GM06990 (cell line): ENCODE measurements around the gene SUGP1.

Experiments used
- DNase-seq: peaks from one replicate; pipeline ENCODE4 v3.0.0-alpha.2; 2011; ENCODE audit not compliant: insufficient read length; ENCODE audit errors: extremely low read depth
- H3K27me3 ChIP-seq: replicated peaks from 2 replicates; pipeline ENCODE4 v1.6.0; 2011; ENCODE audit warnings: low read length; ENCODE audit not compliant: control insufficient read depth, insufficient read depth
- H3K36me3 ChIP-seq: 2 replicates; pipeline ENCODE4 v1.5.1; 2011; ENCODE audit warnings: low read length; ENCODE audit not compliant: control insufficient read depth, insufficient read depth
- H3K4me3 ChIP-seq: replicated peaks from 2 replicates; pipeline ENCODE4 v1.5.1; 2011; ENCODE audit warnings: low read depth, mild to moderate bottlenecking, control low read depth, low read length
- CTCF ChIP-seq: IDR thresholded peaks from 2 replicates; pipeline ENCODE4 v1.5.1; 2011; ENCODE audit warnings: low read length, control low read depth, mild to moderate bottlenecking, inconsistent platforms; ENCODE audit not compliant: insufficient read depth, poor library complexity, severe bottlenecking

Gene SUGP1

DNA sequence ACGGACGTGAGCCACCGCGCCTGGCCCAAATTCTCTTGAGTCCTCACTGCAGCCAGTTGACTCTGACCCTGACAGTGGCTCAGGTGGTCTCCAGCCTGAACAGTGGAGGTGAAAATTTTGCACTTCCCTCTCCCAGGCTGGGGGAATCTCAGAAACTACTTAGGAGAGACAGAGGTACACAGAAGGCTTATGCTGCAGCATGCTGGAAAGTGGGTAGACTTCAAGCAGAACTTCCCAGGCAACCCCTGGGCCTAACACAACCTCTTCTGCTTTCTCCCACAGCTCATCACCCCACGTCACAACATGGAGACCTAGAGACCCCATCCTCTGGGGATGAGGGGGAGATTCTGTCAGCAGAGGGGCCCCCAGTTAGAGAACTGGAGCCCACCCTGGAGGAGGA is 94.1 kb downstream of the SUGP1 start:
- no peak for TF ChIP-seq CTCF
- Histone ChIP-seq H3K36me3 (no peaks in the 10 kb centered on the region), H3K27me3 (no peaks in the 10 kb centered on the region; the same call in 1 of the 2 replicates), H3K4me3 (no peak overlapping the region)
- DNase-seq = no peak
